Measurements from ENCODE around the gene GPNMB. TPM values are rescaled to one million over a fixed set of nuclear protein-coding genes. Genes with fewer than 3 reads are reported as not detected.
"Not testable (repeated sequence)": the region's sequence is repeated elsewhere in the genome, so short reads cannot be mapped to it uniquely, and the experiment has no call there.

GPNMB gene
- total RNA-seq, 2 experiments from 2014 or later: 0.42 to 0.66 TPM

DNA sequence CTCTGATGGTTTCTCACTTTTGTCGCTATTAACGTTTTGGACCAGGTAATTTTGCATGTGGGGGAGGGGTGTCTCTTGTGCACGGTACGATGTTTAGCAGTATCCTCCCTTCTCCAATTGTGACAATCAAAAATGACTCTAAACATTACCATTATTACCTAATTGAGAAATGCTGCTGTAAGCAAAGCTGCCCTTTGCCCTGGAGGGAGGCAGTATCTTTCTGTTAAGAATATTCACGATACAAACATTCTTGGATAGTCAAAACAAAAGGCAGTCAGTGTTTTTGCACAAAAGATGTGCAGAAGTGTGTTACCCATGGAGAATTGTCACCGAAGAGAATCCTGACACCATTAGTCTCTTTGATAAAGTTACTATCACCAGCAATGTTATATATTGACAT, 62.2 kb downstream of the GPNMB start:
- H3K36me3 Mint-ChIP-seq (ENCODE audit: low read depth): peaks cover 54% of the 10 kb centered on the region
- H3K9me3 Mint-ChIP-seq (ENCODE audit: low read depth): no peaks in the 10 kb centered on the region
- no peak for ATAC-seq
- no peak overlapping the region for H3K27ac Mint-ChIP-seq
- intact Hi-C loops (cut with DNase I, micrococcal nuclease): no loop called here
- ChIA-PET CTCF (interaction anchor here (1.0 kb wide), 1 partner anchor 14 kb away, joined by 3 read pairs; no protein-coding TSS in a partner anchor), POLR2A (no interaction called here)
- H3K4me3 Mint-ChIP-seq: no peak overlapping the region
- H3K4me1 Mint-ChIP-seq: peaks cover 36% of the 10 kb centered on the region
- H3K27me3 Mint-ChIP-seq: no peaks in the 10 kb centered on the region
- DNase-seq: no peak

GRCh38 chr7:23312141-23312540, 65.6 kb downstream of the GPNMB start:
- CTCF ChIA-PET: interaction anchor here (1.5 kb wide), 1 partner anchor 17 kb away, joined by 4 read pairs; no protein-coding TSS in a partner anchor
- DNase-seq; ATAC-seq; H3K27ac Mint-ChIP-seq; H3K4me3 Mint-ChIP-seq; POLR2A ChIA-PET; H3K9me3 Mint-ChIP-seq (ENCODE audit: low read depth); intact Hi-C loops (cut with DNase I, micrococcal nuclease); H3K27me3 Mint-ChIP-seq: not testable (repeated sequence)
- peaks cover 12% of the 10 kb centered on the region for H3K4me1 Mint-ChIP-seq
- H3K36me3 Mint-ChIP-seq (ENCODE audit: low read depth): peaks cover 29% of the 10 kb centered on the region

- Mint-ChIP-seq H3K4me1 (peaks cover 5% of the 10 kb centered on the region), H3K4me3 (no peak overlapping the region), H3K27ac (no peak overlapping the region), H3K27me3 (peaks cover 3% of the 10 kb centered on the region), H3K9me3 (ENCODE audit: low read depth) (no peaks in the 10 kb centered on the region), H3K36me3 (ENCODE audit: low read depth) (peaks cover 3% of the 10 kb centered on the region)
- ChIA-PET CTCF (interaction anchor here (0.6 to 0.8 kb wide), 2 partner anchors 44 to 272 kb away, joined by 4 read pairs; no protein-coding TSS in a partner anchor), POLR2A (no interaction called here)
- DNase-seq (no peak), ATAC-seq (no peak)
- intact Hi-C loops (cut with DNase I, micrococcal nuclease): no loop called here
These were observed 68.8 kb downstream of the GPNMB start for GRCh38 chr7:23315366-23315765.

Other genes starting within 250 kb of the GPNMB start
- 10 to 100 TPM; 19.2 to 23.9 TPM for gene HYCC1, start 232.6 kb upstream of the GPNMB start, total RNA-seq
- 10 to 100 TPM; 18.1 to 20.8 TPM for gene KLHL7, start 141.0 kb upstream of the GPNMB start, total RNA-seq
- gene NUP42, start 64.7 kb upstream of the GPNMB start, total RNA-seq: 10 to 100 TPM; 32.3 to 44.8 TPM
- gene MALSU1, start 52.6 kb downstream of the GPNMB start, total RNA-seq: 10 to 100 TPM; 97.7 to 98.4 TPM
- gene IGF2BP3, start 223.7 kb downstream of the GPNMB start, total RNA-seq: 1 to 10 TPM in 1 of 2 experiments, under 1 TPM in 1; 0.64 to 1.1 TPM

All from activated CD4-positive, alpha-beta T cell treated with anti-CD3 and anti-CD28 coated beads for 36 hours (primary cell).